HG03378 (cell line): ENCODE data around the gene CALM3.

Experiments
- ATAC-seq: cut with Tn5 transposase; IDR thresholded peaks from one replicate; pipeline ENCODE4 v1.9.1; 2021; ENCODE audit warnings: mild to moderate bottlenecking, moderate library complexity; ENCODE audit not compliant: unreplicated experiment

CALM3 gene

DNA sequence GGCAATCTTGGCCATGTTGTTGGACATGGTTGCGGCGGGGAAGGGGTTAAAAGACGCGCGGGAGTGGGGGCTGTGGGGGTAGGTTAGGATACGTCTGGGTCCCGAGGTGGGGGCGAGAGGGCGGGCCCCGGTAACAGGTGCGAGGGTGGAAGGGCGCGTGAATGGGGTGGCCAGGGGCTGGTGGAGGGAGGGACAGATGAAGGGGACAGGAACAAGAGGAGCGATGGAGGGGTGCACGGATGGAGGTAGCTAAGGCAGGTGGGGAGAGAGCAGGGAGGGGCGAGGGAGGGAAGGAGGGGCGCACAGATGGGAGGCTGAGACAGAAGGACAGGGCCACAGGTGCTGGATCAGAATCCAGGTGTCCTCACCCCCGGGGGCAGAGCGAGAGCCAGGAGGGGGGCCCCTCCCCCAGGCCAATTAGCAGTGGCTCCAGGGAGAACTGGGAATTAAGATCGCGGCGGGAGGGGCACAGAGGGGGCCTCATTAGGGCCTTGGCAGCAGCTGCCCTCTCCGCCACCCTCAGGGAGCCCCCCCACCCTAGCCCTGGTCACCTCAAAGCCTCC, 33.6 kb downstream of the CALM3 start:
- ATAC-seq: no peak

DNA sequence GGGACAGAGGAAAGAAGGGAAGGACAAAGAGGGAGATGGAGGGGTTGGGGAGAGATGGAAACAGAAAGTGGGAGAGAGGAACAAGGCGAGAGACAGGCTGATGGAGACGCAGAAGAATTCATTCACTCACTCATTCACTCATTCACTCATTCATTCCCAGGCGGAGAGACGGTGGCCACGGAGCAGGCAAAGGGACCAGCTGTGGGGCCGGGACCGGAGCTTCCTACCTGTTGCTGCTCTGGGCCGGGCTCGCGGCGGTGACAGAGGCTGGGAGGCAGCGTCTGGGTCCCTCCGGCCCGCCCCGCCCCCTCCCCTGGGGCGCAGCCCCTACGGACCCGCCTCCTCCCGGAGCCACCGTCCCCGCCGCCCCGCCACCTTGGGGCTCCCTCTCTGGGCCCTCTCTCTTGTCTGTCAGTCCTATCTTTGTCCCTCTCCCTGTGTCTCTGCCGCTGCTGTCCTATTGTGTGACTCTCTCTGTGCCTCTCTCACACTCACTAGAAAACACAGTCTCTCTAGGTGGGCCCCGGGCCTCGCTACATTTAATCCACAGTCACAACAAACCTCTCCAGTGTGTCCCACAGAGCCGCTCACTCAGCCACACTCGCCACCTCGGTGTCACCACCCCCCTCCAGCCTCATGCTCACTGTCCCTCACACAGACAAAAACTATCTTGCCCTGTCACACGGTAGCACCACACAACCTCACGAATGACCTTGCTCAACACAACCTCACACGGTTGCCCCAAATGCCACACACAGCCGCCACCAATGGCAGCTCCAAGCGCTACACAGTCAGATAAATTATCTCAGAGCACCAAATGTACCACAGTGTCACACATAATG, 35.0 kb downstream of the CALM3 start, which contains the start of gene GNG8:
GNG8 (minus strand) TSS at position 283 of the 842 bp plus-strand sequence. CDS start 1,520 bp downstream, outside the sequence.
- no peak for ATAC-seq

DNA sequence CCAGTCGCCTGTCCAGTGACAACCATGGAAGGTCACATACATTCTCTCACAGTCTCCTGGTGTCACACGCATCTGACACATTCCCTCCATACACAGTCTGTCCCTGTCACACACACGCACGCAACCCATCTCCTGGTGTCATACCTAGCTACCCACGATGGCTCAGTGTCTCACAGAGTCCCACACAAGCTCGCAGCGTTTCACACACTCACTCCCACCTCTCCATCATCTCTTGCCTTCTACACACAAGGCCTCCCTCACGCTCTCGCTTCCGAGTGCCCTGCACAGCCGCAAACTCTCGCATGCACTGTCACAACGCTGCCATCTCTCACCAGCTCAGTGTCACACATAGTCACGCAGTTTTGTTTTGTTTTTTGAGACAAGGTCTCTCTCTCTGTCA, 36.1 kb downstream of the CALM3 start:
- no peak for ATAC-seq

DNA sequence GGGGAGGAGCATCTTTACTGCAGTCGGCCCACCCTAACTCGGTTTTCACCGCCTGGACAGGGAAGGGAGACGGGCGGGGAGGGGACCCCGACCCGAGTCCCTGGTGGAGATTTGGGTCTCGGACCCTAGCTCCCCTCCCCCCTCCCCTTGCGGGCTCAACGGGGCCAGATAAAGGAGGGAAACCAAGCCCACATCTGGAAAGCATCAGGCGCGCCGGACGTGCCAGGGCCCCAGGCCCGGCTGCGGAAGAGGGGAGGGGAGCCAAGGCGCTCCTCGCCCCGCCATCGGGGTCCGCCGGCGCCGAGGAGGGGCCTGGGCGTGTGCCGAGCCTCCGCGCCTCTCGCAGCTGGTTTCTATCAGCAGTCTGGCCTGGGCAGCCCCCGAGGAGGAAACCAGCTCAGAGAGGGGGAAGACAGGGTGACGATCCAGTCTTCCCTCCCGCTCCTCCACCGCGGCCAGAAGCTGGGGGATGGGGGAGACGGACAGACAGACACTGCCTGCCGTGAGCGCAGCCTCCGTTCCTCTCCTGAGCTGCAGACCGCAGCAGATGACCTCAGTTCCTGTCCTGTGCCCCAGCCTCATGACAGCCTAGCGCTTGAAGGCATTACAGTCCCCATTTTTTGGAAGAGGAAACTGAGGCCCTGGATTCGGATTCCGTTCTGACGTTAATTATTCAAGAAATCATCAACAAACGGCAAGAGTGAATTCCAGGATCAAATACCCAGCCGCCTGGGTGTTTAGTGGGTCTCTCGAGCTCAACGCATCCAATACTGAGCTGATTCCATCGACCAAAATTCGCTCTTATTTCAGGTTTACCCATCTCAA, 38.4 kb downstream of the CALM3 start:
- no peak for ATAC-seq

DNA sequence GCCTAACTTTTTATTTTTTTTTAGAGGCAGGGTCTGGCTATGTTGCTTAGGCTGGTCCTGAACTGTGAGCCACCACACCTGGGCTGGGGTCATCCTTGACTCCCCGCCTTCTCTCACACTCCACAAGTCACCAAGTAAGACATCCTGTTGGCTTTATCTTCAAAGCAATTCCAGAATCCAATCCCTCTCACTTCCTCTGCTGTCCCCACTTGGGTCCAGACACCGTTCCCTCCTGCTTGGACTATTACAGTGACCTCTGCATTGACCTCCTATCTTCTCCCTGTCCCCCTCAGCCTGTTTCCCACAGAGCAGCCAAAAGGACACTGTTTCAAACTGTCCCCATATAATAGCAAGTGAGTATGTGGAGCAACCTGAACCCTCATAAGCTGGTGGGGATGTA, 39.5 kb downstream of the CALM3 start:
- no peak for ATAC-seq

DNA sequence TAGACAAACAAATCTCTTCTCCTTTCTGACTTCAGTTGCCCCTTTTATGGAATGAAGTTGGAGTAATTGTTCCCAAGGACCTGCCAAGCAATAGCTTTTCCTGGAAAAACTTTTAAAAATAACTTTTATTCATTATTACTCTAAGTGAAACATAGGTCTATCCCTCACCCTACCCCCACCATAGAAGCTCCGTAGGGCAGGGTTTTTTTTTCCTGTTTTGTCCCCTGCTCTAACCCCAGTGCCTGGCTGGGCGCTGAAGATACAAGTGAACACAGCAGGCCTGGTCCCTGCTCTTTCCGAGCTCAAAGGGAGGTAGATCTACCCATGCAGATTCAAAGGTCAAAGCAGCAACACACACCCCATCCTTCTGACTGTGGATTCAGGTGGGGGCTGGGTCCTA, 43.6 kb downstream of the CALM3 start:
- no peak for ATAC-seq

DNA sequence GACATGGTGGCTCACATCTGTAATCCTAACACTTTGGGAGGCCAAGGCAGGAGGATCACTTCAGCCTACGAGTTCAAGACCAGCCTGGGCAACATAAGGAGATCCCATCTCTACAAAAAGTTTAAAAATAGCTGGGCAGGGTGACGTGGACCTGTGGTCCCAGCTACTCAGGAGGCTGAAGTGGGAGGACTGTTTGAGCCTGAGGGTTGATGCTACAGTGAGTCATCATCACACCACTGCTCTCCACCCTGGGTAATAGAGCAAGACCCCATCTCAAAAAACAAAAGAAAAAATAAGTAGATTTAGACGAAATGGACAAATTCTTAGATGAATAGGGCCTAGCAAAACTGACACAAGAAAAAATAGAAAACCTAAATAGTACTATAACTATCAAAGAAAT, 45.3 kb downstream of the CALM3 start:
- ATAC-seq: no peak

DNA sequence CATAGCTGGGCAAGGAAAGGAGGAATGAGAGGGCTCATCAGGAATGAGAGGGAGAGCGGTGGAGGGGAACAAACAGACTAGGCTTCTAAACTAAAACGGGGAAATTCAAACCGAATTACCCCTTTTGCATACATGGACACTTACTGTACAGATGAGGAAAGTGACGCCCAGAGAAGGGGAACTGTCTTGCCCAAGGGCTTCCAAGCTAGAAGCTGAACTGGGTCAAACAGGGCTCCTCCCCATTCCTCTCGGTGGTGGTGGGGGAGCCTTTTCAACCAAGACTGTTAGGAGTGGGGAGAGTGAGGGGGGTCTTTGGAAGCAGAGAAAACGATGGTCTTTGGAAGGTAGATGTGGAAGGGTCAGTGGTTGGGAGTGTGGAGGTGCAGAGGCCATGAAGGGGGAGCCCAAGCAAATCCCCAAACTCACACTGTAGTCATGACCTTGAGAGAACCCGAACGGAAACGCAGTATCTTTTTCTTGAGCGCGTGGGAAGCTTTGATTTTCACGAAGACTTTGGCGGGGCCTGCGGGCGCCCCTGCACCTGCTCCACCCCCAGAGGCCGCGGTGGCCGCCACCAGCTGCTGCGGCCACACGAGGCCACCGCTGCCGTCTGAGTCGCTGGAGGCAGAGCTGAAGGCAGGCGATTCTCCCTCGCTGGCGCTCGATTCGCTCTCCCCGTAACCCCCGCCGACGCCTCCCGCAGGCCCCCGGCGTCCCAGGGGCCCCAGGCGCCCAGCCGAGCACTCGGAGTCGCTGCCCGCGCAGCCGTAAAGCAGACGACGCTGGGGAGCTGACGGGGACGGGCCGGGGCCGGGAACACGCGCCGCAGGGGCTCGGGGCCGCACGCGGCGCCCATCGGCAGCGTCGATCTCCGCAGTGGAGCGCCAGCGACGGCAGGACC, 47.2 kb downstream of the CALM3 start:
- ATAC-seq: no peak

DNA sequence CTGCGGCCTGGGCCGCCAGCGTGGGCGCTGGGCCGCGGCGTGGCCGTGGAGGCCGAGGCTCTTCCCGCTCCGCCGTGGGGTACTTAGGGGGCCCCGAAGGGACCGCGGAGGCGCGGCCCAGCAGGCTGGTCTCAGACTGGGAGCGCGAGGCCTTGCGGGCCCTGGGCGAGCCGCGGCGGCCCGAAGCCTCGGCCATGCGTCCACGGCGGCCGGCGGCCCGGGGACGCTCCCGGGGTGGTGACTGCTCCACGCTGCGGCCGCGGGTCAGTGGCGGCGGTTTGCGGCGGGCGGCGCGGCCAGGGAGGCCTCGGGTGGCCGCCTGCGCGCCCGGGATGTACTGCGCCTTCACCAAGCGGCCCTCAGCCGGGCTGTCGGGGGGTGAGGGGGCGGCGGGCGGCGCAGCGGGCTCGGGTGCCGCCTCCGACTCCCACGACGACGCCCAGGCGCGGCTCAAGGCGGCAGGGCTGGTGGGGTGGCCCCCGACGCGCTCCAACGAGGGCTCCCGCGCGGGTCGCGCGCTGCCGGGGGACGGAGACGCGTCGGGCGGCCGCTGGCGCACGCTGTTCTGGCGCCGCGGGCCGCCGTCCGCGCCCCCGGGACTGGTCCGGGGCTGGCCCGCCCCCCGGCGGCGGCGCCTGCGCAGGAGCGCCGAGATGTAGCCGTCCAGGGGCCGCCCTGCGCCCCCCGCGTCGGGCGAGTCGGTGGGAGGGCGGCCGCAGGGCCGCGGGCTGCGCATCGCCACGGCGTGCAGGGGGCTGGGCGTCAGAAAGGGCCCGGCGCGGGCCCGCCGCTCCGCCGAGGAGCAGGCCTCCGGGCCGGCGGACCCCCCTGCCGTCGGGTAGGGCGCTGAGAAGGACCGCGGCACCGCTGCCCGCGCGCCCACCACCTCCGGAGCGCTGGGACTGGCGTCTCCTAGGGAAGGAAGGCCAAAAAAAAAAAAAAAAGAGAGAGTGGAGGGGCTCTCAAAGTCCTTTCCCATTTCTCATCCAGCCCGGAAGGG, 48.1 kb downstream of the CALM3 start:
- no peak for ATAC-seq

DNA sequence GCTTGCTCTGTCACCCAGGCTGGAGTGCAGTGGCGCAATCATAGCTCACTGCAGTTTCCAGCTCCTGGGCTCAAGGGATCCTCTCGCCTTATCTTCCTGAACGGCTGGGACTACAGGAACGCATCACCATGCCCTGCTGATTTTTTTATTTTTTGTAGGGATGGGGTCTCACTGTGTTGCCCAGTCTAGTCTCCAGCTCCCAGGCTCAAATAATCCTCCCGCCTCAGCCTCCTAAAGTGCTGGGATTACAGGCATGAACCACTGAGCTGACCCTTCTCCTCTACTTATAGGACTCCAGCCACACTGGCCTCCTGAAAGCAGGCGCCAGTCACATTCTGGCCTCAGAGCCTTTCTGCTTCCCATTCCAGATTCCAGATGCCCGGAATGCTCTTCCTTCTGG, 49.3 kb downstream of the CALM3 start:
- no peak for ATAC-seq

DNA sequence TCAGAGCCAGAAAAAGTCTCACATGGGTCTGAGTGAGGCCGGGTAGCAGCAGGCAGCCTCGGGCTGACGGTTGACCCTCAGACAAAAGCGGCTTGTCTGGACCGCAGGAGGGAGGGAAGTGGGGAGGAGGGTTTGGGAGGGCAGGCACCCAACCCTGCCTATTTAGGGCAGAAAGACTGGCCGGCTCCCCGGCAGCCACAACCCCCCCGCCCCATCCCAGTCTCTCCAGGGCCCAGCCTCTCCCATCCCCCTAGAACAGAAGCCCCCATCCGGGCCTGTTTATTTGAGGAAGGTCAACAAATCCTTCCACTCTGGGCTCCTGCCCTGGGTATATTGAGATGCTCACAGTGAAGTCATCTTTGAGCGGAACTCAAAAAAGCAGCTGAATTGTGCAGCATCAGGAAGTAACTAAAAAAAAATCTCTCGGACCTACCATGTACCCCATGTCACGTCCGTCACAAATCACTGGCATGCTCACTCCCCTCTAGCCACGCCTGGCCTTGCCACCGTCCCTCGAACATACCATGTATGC, 53.6 kb downstream of the CALM3 start:
- no peak for ATAC-seq

DNA sequence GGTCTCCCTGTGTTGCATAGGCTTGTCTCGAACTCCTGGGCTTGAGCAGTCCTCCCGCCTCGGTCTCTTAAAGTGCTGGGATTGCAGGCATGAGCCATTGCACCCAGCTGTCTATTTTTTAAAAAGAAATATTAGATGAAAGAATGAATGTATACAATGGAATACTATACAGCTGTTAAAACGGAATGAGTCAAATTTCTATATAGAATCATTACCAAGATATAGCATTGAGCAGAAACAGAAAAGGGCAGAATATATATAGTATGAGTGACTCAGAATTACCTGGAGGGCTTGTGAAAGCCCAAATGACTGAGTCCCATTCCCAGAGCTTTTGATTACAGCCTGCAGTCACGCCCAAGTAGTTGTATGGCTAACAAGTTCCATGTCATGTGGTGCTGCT, 55.4 kb downstream of the CALM3 start:
- no peak for ATAC-seq

DNA sequence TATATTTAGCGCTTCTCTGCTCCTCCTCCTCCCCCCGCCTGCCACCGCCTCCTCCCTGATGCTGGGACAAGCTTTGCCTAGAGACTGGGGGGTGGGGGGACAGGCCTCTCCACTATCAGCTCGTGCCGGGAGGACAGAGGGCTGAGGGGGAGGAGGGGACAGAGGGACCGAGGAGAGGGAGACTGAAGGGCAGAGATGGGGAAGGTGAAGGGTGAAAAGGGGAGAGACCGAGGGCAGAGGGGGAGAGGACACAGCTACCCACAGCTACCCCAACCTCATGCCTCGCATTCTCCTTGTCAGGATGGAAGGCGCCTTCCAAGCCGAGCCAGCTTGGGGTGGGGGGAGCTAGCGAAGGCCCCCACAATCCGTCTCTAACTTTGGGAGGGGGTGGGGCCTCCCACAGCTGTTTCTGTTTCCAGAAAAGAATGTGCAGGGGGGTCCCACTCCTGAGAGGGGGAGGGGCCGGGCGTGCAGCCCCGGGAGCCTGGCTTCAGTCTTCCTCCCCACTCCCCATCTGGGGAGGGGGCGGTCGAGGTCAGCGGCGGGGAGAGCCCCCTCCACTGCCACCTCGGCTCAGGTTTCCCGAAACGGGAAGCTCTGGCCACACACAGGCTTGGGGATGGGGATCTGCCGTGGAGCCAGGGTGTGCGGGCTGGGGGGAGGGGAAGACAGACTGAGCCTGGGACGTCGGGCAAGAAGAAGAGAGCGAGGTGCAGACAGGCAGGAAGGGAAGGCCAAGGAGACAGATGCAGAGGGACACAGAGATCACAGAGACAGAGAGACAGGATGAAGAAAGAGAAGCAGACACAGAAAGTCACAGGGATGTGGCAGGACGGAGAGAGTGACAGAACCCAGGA, 58.2 kb downstream of the CALM3 start:
- no peak for ATAC-seq

DNA sequence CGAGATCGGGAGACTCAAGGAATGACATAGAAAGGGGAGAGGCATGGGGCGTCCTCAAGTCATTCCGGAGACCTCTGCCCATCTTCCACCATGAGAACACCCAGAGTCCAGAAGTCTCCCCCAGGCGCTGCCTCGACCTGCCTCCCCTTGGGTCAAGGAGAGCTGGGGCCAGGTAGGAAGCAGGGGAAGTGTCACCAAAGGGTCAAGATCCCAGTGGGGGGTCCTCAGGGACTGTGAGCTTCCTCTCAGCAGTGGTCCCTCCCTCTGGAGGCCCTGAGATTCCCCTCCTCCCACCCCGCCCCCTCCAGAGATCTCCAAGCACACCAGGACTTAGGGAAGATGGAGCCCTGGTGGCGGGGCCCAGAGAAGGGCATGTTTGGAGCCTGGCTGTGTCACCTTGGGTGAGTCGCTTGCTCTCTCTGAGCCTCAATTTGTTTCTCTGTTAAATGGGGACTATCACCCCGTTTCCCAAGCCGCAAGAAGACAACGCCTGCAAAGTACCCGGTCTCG, 58.9 kb downstream of the CALM3 start:
- ATAC-seq: no peak
